Testis (tissue), 3 donors: ENCODE measurements around the gene UBA7. TPM values are rescaled to one million over a fixed set of nuclear protein-coding genes. Genes with fewer than 3 reads are reported as not detected.

Experiments used
- DNase-seq: peaks from one replicate; pipeline ENCODE4 v3.0.0-alpha.2; 2019
- H3K27ac ChIP-seq, 2 donors: fragments of 200-600 bp; sonication (generic); one replicate each; pipeline ENCODE4 v1.5.1; 2019
- H3K27me3 ChIP-seq: fragments of 200-600 bp; sonication (generic); one replicate; pipeline ENCODE4 v1.5.1; 2019
- H3K36me3 ChIP-seq: fragments of 200-600 bp; sonication (generic); one replicate; pipeline ENCODE4 v1.5.1; 2017; ENCODE audit warnings: low read depth; ENCODE audit errors: missing control alignments
- H3K4me1 ChIP-seq: fragments of 200-600 bp; sonication (generic); one replicate; pipeline ENCODE4 v1.5.1; 2019
- H3K4me3 ChIP-seq, 2 donors: fragments of 200-600 bp; sonication (generic); one replicate each; pipeline ENCODE4 v1.5.1; 2017 to 2019
- H3K9me3 ChIP-seq: fragments of 200-600 bp; sonication (generic); one replicate; pipeline ENCODE4 v1.5.1; 2017
- CTCF ChIP-seq, 3 experiments: fragments of 450-650 bp in 2 of 3; fragments of 200-600 bp in 1 of 3; sonication (generic) in 1 of 3; IDR thresholded peaks; one replicate each; pipeline ENCODE4 v1.5.1; 2016 to 2019; ENCODE audit warnings: antibody characterized with exemption in 3 of 3, mild to moderate bottlenecking in 2 of 3, moderate library complexity in 1 of 3
- POLR2A ChIP-seq: fragments of 450-650 bp; IDR thresholded peaks from one replicate; pipeline ENCODE4 v1.6.1; 2017; ENCODE audit warnings: antibody characterized with exemption, mild to moderate bottlenecking, moderate library complexity
- WGBS, 2 donors: methylation state at CpG; one replicate each; pipeline ENCODE4 v1.1.5; 2018; 5-methylcytosine and 5-hydroxymethylcytosine counted together
- intact Hi-C: fragments of 100-400 bp; cut with DNase I; formaldehyde crosslinking; loops from one replicate; pipeline ENCODE4 v1.15.1; 2023; ENCODE audit warnings: low total_unique reads
- polyA plus RNA-seq: library from polyadenylated mRNA; stranded (reverse); fragments of 350-450 nt; fragmentation: Illumina TruSeq; extraction: RNeasy Lipid Tissue Mini Kit (QIAGEN cat#74804); gene quantifications from one replicate; pipeline ENCODE4 v1.2.3, GENCODE V29; 2014; ENCODE audit warnings: low read depth, low replicate concordance; ENCODE audit not compliant: insufficient read depth
- total RNA-seq, 2 donors: library from RNA; depleted of rRNA; stranded (reverse); fragments of >200 nt; gene quantifications; one replicate each; pipeline ENCODE4 v1.2.3, GENCODE V29; 2016

The UBA7 gene
- total and polyA plus RNA-seq, 3 donors from 2014 or later: 27.2 to 49.7 (median 34.0) TPM

- TF ChIP-seq CTCF (IDR thresholded peaks at IDR 0.05) (no peak), POLR2A (no peak)
- Histone ChIP-seq H3K27me3 (no peaks in the 10 kb centered on the region), H3K27ac (peak overlapping the region; percentile 51 to 68), H3K4me1 (peaks cover 18% of the 10 kb centered on the region), H3K9me3 (no peaks in the 10 kb centered on the region), H3K36me3 (no peaks in the 10 kb centered on the region), H3K4me3 (no peak overlapping the region)
- DNase-seq: no peak
- intact Hi-C loops: no loop called here
- 49 to 72% methylated on average over 1 of the region's 1 CpG for WGBS, 2 donors
These were observed 42.3 kb downstream of the UBA7 start for GRCh38 chr3:49771340-49771938.

- TF ChIP-seq POLR2A (no peak), CTCF (IDR thresholded peaks at IDR 0.05) (no peak)
- intact Hi-C loops: no loop called here
These were observed 43.8 kb downstream of the UBA7 start for GRCh38 chr3:49769926-49770325.

GRCh38 chr3:49769286-49769915 is 44.4 kb downstream of the UBA7 start:
- no peak overlapping the region for H3K4me3 ChIP-seq
- no peak for DNase-seq
- H3K9me3 ChIP-seq: no peaks in the 10 kb centered on the region
- H3K4me1 ChIP-seq: peaks cover 18% of the 10 kb centered on the region
- peak overlapping the region; percentile 45 to 68 for H3K27ac ChIP-seq
- 75% methylated on average over 3 of the region's 3 CpGs for WGBS, 2 donors
- no peaks in the 10 kb centered on the region for H3K27me3 ChIP-seq
- intact Hi-C loops: no loop called here
- no peaks in the 10 kb centered on the region for H3K36me3 ChIP-seq
- TF ChIP-seq CTCF (IDR thresholded peaks at IDR 0.05) (no peak), POLR2A (no peak)

More at GRCh38 chr3:49769926-49770325, 43.8 kb downstream of the UBA7 start:
- Histone ChIP-seq H3K9me3 (no peaks in the 10 kb centered on the region), H3K27me3 (no peaks in the 10 kb centered on the region), H3K27ac (peak overlapping the region; percentile 45 to 68), H3K4me1 (peaks cover 18% of the 10 kb centered on the region), H3K36me3 (no peaks in the 10 kb centered on the region), H3K4me3 (no peak overlapping the region)
- DNase-seq: peak; percentile 24

GRCh38 chr3:49763981-49764380 is 49.8 kb downstream of the UBA7 start:
- TF ChIP-seq CTCF (IDR thresholded peaks at IDR 0.05) (no peak), POLR2A (no peak)
- WGBS, 2 donors: 84 to 90% methylated on average over 4 of the region's 4 CpGs
- Histone ChIP-seq H3K36me3 (no peaks in the 10 kb centered on the region), H3K4me3 (no peak overlapping the region), H3K4me1 (peaks cover 13% of the 10 kb centered on the region), H3K27ac (no peak overlapping the region), H3K9me3 (no peaks in the 10 kb centered on the region), H3K27me3 (no peaks in the 10 kb centered on the region)
- intact Hi-C loops: no loop called here
- DNase-seq: no peak

GRCh38 chr3:49761661-49762060 is 52.1 kb downstream of the UBA7 start:
- Histone ChIP-seq H3K4me1 (peaks cover 17% of the 10 kb centered on the region), H3K9me3 (no peaks in the 10 kb centered on the region), H3K27me3 (no peaks in the 10 kb centered on the region), H3K27ac (no peak overlapping the region), H3K36me3 (no peaks in the 10 kb centered on the region), H3K4me3 (no peak overlapping the region)
- TF ChIP-seq CTCF (IDR thresholded peaks at IDR 0.05): no peak
- TF ChIP-seq POLR2A: no peak
- no peak for DNase-seq
- intact Hi-C loops: no loop called here
- WGBS, 2 donors: 78 to 92% methylated on average over 3 of the region's 3 CpGs
